Liver (tissue), 9 donors: Measurements from ENCODE around the gene TMEM255A. TPM values are rescaled to one million over a fixed set of nuclear protein-coding genes. Genes with fewer than 3 reads are reported as not detected.

Experiments used
- DNase-seq: peaks from one replicate; pipeline ENCODE4 v3.0.0-alpha.2; 2017; ENCODE audit warnings: low spot score
- H3K27ac ChIP-seq, 2 donors: one replicate each; pipeline ENCODE4 v1.7.0; 2013; ENCODE audit warnings: inconsistent platforms in 2 of 2, low read length in 2 of 2, control low read depth in 1 of 2, low read depth in 1 of 2, mild to moderate bottlenecking in 1 of 2
- H3K27me3 ChIP-seq, 4 donors: one replicate each; pipeline versions ENCODE4 v1.6.1 to v1.7.0; 2013; ENCODE audit warnings: low read length in 3 of 4, inconsistent platforms in 1 of 4, mild to moderate bottlenecking in 1 of 4, moderate library complexity in 1 of 4; ENCODE audit not compliant: control insufficient read depth in 4 of 4, insufficient read depth in 4 of 4
- H3K36me3 ChIP-seq, 4 donors: one replicate each; pipeline versions ENCODE4 v1.6.1 to v1.7.0; 2013; ENCODE audit warnings: low read length in 3 of 4, mild to moderate bottlenecking in 3 of 4, low read depth in 1 of 4, moderate library complexity in 1 of 4; ENCODE audit not compliant: control insufficient read depth in 4 of 4, insufficient read depth in 3 of 4
- H3K4me1 ChIP-seq, 4 donors: one replicate each; pipeline versions ENCODE4 v1.6.1 to v1.7.0; 2013; ENCODE audit warnings: low read length in 3 of 4, mild to moderate bottlenecking in 3 of 4, moderate library complexity in 1 of 4; ENCODE audit not compliant: control insufficient read depth in 4 of 4, insufficient read depth in 4 of 4
- H3K4me3 ChIP-seq, 3 donors: one replicate each; pipeline versions ENCODE4 v1.6.1 to v1.7.0; 2013; ENCODE audit warnings: low read length in 3 of 3, control low read depth in 1 of 3, low read depth in 1 of 3, mild to moderate bottlenecking in 1 of 3
- H3K9ac ChIP-seq, 2 donors: one replicate each; pipeline ENCODE4 v1.7.0; 2013; ENCODE audit warnings: low read length in 2 of 2, mild to moderate bottlenecking in 2 of 2, moderate library complexity in 2 of 2, control low read depth in 1 of 2, low read depth in 1 of 2
- H3K9me3 ChIP-seq, 4 donors: one replicate each; pipeline versions ENCODE4 v1.6.1 to v1.7.0; 2013; ENCODE audit warnings: low read length in 3 of 4; ENCODE audit not compliant: control insufficient read depth in 4 of 4
- ATF3 ChIP-seq: IDR thresholded peaks from 2 replicates; pipeline ENCODE4 v1.6.1; 2016; ENCODE audit warnings: antibody characterized with exemption
- CTCF ChIP-seq: fragments of 150-350 bp; IDR thresholded peaks from 2 replicates; pipeline ENCODE4 v1.5.1; 2017; ENCODE audit warnings: improper control_type of control experiment, low read depth, low read length; ENCODE audit not compliant: missing input control
- FOXA1 ChIP-seq: IDR thresholded peaks from 2 replicates; pipeline ENCODE4 v1.6.1; 2016; ENCODE audit warnings: antibody characterized with exemption
- FOXA2 ChIP-seq: IDR thresholded peaks from 2 replicates; pipeline ENCODE4 v1.6.1; 2016; ENCODE audit warnings: antibody characterized with exemption
- GABPA ChIP-seq, 2 donors: IDR thresholded peaks in 1 of 2; conservative IDR thresholded peaks in 1 of 2; 2 replicates each; pipeline ENCODE4 v1.6.1; 2016; ENCODE audit warnings: antibody characterized with exemption in 2 of 2, mild to moderate bottlenecking in 1 of 2, moderate library complexity in 1 of 2
- HNF4A ChIP-seq, 2 donors: conservative IDR thresholded peaks; 2 replicates each; pipeline ENCODE4 v1.6.1; 2016; ENCODE audit warnings: antibody characterized with exemption in 2 of 2, mild to moderate bottlenecking in 2 of 2
- JUND ChIP-seq, 2 donors: IDR thresholded peaks; 2 replicates each; pipeline ENCODE4 v1.6.1; 2016; ENCODE audit warnings: antibody characterized with exemption in 2 of 2
- MAX ChIP-seq: IDR thresholded peaks from 2 replicates; pipeline ENCODE4 v1.6.1; 2016; ENCODE audit warnings: antibody characterized with exemption
- RAD21 ChIP-seq, 2 donors: IDR thresholded peaks; 2 replicates each; pipeline ENCODE4 v1.6.1; 2016; ENCODE audit warnings: antibody characterized with exemption in 2 of 2, mild to moderate bottlenecking in 2 of 2
- REST ChIP-seq: IDR thresholded peaks from 2 replicates; pipeline ENCODE4 v1.6.1; 2016; ENCODE audit warnings: antibody characterized with exemption, mild to moderate bottlenecking
- ZBTB33 ChIP-seq: IDR thresholded peaks from 2 replicates; pipeline ENCODE4 v1.6.1; 2016; ENCODE audit warnings: antibody characterized with exemption
- WGBS: extraction: QIAGEN DNeasy Blood & Tissue Kit; methylation state at CpG from one replicate; pipeline ENCODE4 v1.1.7; 2013; 5-methylcytosine and 5-hydroxymethylcytosine counted together
- polyA plus RNA-seq, 2 donors: library from polyadenylated mRNA; stranded (reverse) in 1 of 2; unstranded in 1 of 2; fragments of 200-250 nt in 1 of 2; fragments of >200 nt in 1 of 2; fragmentation: Nextera tagmentation in 1 of 2; extraction: Ambion mirVana in 1 of 2; gene quantifications; one replicate each; pipeline versions ENCODE4 v1.2.1 to v1.2.3, GENCODE V29; 2013 to 2015
- total RNA-seq, 2 donors: library from RNA; depleted of rRNA; stranded (reverse); fragments of >200 nt; gene quantifications; one replicate each; pipeline ENCODE4 v1.2.3, GENCODE V29; 2014
- donor health status: healthy.
- donor health status: healthy.
- donor health status: healthy.
- donor health status: healthy.
- donor health status: healthy.

The TMEM255A gene
- total and polyA plus RNA-seq, 4 donors = 0.08 TPM; not detected in 3

- no peaks in the 10 kb centered on the region for H3K36me3 ChIP-seq
- H3K4me3 ChIP-seq = no peak overlapping the region
- DNase-seq = no peak
- no peak overlapping the region for H3K9ac ChIP-seq
- H3K27me3 ChIP-seq = no peaks in the 10 kb centered on the region
- TF ChIP-seq REST (no peak), CTCF (no peak)
- no peaks in the 10 kb centered on the region for H3K9me3 ChIP-seq
- H3K4me1 ChIP-seq = no peaks in the 10 kb centered on the region
- H3K27ac ChIP-seq = no peak overlapping the region
These were observed 46.9 kb downstream of the TMEM255A start for GRCh38 chrX:120264341-120264740.

GRCh38 chrX:120262859-120263708 is 48.2 kb downstream of the TMEM255A start:
- Histone ChIP-seq H3K9ac (no peak overlapping the region), H3K4me3 (no peak overlapping the region), H3K27ac (no peak overlapping the region), H3K27me3 (no peaks in the 10 kb centered on the region), H3K36me3 (no peaks in the 10 kb centered on the region), H3K9me3 (no peaks in the 10 kb centered on the region), H3K4me1 (no peaks in the 10 kb centered on the region)
- no peak for DNase-seq
- 88% methylated on average over 8 of the region's 8 CpGs for WGBS
- TF ChIP-seq HNF4A (conservative IDR thresholded peaks at IDR 0.05) = no peak
- no peak for TF ChIP-seq JUND (IDR thresholded peaks at IDR 0.05)
- TF ChIP-seq GABPA (IDR thresholded peaks at IDR 0.05 in 1 of 2, conservative IDR thresholded peaks at IDR 0.05 in 1 of 2) = no peak
- TF ChIP-seq CTCF = no peak
- TF ChIP-seq FOXA1 = no peak
- no peak for TF ChIP-seq ZBTB33
- TF ChIP-seq FOXA2 = no peak
- no peak for TF ChIP-seq REST
- no peak for TF ChIP-seq MAX
- TF ChIP-seq ATF3 = no peak
- TF ChIP-seq RAD21 (IDR thresholded peaks at IDR 0.05) = no peak
